Peyer's patch (tissue), 4 donors: ENCODE results near the gene NLGN4X.

ENCODE experiments used
- CTCF ChIP-seq, 6 experiments: fragments of 450-650 bp in 4 of 6; fragments of 200-600 bp in 2 of 6; sonication (generic) in 1 of 6; IDR thresholded peaks; one replicate each; pipeline ENCODE4 v1.5.1; 2017 to 2019; ENCODE audit warnings: antibody characterized with exemption in 6 of 6, mild to moderate bottlenecking in 3 of 6, moderate library complexity in 1 of 6
- POLR2A ChIP-seq, 2 donors: fragments of 450-650 bp; IDR thresholded peaks; one replicate each; pipeline ENCODE4 v1.5.1; 2017; ENCODE audit warnings: antibody characterized with exemption in 2 of 2, mild to moderate bottlenecking in 2 of 2, moderate library complexity in 2 of 2

- no peak for TF ChIP-seq CTCF (IDR thresholded peaks at IDR 0.05)
- TF ChIP-seq POLR2A (IDR thresholded peaks at IDR 0.05) = no peak
These were observed 311.7 kb downstream of the NLGN4X start for GRCh38 chrX:5916945-5917344.
